Measurements from ENCODE around the gene SELENBP1.
A peak's percentile ranks its signal among the peaks of the same experiment; 100 is the strongest.

DNA sequence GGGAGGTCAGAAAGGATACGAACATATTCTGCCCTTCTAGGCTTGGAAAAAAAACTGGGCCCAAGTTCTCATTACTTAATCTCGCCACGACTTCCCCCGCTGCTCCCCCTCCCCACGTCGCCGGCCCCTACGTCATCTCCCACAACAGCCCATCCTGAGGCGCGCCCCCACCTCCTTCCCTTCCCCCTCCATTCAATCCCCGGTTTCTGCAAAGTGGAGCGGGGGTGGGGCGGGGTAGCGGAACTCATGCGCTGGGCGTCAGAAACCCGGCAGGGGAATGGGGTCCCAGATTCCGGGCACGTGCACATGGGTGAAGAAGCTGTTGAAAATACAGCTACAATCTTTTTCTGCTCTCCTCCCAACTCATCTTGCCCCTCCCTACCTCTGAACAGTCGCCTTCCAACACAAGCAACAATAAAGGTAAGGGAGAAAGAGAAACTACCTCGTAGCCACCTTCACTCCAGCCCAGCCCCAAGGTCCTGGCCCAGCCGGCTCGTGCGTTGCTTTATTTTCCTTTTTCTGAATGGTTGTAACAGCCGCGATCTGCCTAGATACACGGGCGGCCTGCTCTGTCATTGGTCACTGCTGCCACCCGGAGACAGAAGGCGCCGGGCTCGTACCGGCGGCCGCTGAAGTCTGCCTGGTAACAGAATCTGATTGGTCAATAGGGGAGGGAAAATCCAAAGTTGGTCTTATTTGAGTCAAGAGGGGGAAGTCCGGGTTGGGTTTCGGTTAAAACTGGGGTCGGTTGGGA lies 25.6 kb downstream of the SELENBP1 start, which contains the start of gene RFX5:
- no peak for TF ChIP-seq EP300 (IDR thresholded peaks at IDR 0.05)
- TF ChIP-seq, protein P1, sequence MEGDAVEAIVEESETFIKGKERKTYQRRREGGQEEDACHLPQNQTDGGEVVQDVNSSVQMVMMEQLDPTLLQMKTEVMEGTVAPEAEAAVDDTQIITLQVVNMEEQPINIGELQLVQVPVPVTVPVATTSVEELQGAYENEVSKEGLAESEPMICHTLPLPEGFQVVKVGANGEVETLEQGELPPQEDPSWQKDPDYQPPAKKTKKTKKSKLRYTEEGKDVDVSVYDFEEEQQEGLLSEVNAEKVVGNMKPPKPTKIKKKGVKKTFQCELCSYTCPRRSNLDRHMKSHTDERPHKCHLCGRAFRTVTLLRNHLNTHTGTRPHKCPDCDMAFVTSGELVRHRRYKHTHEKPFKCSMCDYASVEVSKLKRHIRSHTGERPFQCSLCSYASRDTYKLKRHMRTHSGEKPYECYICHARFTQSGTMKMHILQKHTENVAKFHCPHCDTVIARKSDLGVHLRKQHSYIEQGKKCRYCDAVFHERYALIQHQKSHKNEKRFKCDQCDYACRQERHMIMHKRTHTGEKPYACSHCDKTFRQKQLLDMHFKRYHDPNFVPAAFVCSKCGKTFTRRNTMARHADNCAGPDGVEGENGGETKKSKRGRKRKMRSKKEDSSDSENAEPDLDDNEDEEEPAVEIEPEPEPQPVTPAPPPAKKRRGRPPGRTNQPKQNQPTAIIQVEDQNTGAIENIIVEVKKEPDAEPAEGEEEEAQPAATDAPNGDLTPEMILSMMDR (IDR thresholded peaks at IDR 0.05) = peak in 2 of 3 donors; percentile 15 to 20
- TF ChIP-seq POLR2A (IDR thresholded peaks at IDR 0.05) = peak; percentile 68

Data from ovary (tissue), 3 donors.